GM04504 (cell line): Measurements from ENCODE around the gene SPIN1.

Experiments used
- DNase-seq: peaks from one replicate; pipeline ENCODE4 v3.0.0-alpha.2; 2012; ENCODE audit warnings: low read depth

SPIN1 gene

GRCh38 chr9:88436379-88436778, 48.1 kb downstream of the SPIN1 start:
- no peak for DNase-seq

GRCh38 chr9:88437210-88438146, 49.2 kb downstream of the SPIN1 start:
- DNase-seq: no peak

- DNase-seq: no peak
Observed at GRCh38 chr9:88438811-88439210, 50.6 kb downstream of the SPIN1 start.

- no peak for DNase-seq
Observed at GRCh38 chr9:88441301-88442007, 53.2 kb downstream of the SPIN1 start.

- no peak for DNase-seq
Observed at GRCh38 chr9:88443480-88444113, 55.4 kb downstream of the SPIN1 start.

GRCh38 chr9:88446728-88447127, 58.5 kb downstream of the SPIN1 start:
- DNase-seq: no peak

GRCh38 chr9:88447431-88447830, 59.2 kb downstream of the SPIN1 start:
- DNase-seq: no peak

GRCh38 chr9:88451160-88451559, 62.9 kb downstream of the SPIN1 start:
- DNase-seq: no peak

GRCh38 chr9:88458716-88459465, 70.6 kb downstream of the SPIN1 start:
- DNase-seq: peak; percentile 79

- no peak for DNase-seq
Observed at GRCh38 chr9:88460587-88461332, 72.5 kb downstream of the SPIN1 start.

GRCh38 chr9:88462191-88462590, 73.9 kb downstream of the SPIN1 start:
- DNase-seq: no peak

- no peak for DNase-seq
Observed at GRCh38 chr9:88464851-88465250, 76.6 kb downstream of the SPIN1 start.

- DNase-seq: no peak
Observed at GRCh38 chr9:88468226-88468625, 80.0 kb downstream of the SPIN1 start.

GRCh38 chr9:88476491-88477271, 88.4 kb downstream of the SPIN1 start:
- peak; percentile 21 for DNase-seq

GRCh38 chr9:88477300-88477751, 89.1 kb downstream of the SPIN1 start:
- DNase-seq: peak; percentile 96

- no peak for DNase-seq
Observed at GRCh38 chr9:88478246-88478645, 90.0 kb downstream of the SPIN1 start.

GRCh38 chr9:88481933-88482332, 93.7 kb downstream of the SPIN1 start:
- no peak for DNase-seq

- no peak for DNase-seq
Observed at GRCh38 chr9:88488166-88488565, 99.9 kb downstream of the SPIN1 start.

- no peak for DNase-seq
Observed at GRCh38 chr9:88494983-88495721, 106.9 kb downstream of the SPIN1 start.

GRCh38 chr9:88497224-88497623, 109.0 kb downstream of the SPIN1 start:
- no peak for DNase-seq
